Activated T-cell treated with anti-CD3 and anti-CD28 coated beads, Interleukin-2, amount 50 U/mL, for 1 hour (primary cell): ENCODE data around the gene ZNF750.
A peak's percentile ranks its signal among the peaks of the same experiment; 100 is the strongest.
"Not testable (repeated sequence)": the region's sequence is repeated elsewhere in the genome, so short reads cannot be mapped to it uniquely, and the experiment has no call there.

ENCODE experiments used
- DNase-seq: peaks from one replicate; pipeline ENCODE4 v3.0.0-alpha.2; 2020

ZNF750 gene

DNA sequence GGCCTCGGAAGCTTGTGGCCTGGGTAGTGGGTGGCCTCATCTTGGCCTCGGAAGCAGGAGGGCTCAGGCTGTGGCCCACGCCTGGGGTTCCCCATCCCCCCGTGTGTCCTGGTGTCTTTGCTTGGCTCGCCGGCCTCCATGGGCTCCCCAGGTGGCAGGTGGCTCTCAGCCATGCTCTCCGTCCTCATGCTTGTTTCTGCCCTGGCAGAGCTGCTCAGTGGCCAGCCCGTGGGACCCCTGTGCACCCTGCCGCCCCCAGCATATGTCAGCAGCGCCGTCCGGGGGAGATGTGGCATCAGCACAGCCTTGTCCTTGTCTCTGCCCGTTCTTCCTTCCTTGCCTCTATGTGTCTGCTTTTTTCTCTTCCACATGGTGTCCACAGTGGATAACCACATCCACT, 49.4 kb downstream of the ZNF750 start:
- no peak for DNase-seq

DNA sequence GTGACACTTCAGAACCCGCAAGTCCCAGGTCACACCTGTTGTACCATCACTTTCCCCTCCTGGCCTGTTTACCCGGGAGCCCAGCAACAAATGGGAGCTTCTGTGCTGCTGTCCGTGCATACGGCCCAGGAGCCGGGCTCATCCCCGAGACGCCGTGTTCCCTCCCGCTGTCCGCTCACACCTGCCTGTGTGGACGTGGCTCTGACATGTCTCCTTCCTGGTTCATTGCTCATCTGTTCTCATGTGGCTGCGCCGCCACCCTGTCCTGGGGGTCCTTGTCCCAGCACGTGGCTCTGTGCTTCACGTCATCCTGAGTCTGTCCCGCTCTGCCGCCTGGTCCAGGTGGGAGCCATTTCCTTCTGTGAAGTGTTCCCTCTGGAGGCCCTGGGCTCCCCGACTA, 50.0 kb downstream of the ZNF750 start:
- DNase-seq: no peak

DNA sequence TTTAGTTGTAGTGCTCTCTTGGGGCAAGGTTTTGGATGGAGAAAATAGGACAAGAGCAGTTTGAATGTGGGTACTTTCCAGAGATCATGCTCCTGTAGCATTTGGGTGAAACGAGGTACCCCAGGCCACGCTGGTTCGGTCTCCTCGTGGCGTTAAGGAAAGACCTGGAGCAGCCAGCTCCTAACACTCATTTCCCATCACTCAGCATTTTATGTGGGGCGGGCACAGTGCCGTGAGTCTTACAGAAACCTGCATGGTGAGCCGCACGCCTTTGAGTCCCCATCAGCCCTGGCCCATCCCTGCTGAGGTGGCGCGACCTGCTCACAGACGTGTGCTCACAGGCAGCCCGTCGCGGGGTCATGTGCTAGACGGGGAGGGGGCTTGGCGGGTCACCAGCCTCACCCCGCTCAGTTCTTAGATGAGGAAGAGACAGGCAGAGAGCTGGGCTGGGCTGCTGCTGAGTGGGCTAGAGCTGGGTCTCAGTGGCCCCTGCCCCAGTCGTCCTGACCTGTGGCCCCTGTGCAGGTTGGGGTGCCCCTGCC, 50.7 kb downstream of the ZNF750 start:
- no peak for DNase-seq

DNA sequence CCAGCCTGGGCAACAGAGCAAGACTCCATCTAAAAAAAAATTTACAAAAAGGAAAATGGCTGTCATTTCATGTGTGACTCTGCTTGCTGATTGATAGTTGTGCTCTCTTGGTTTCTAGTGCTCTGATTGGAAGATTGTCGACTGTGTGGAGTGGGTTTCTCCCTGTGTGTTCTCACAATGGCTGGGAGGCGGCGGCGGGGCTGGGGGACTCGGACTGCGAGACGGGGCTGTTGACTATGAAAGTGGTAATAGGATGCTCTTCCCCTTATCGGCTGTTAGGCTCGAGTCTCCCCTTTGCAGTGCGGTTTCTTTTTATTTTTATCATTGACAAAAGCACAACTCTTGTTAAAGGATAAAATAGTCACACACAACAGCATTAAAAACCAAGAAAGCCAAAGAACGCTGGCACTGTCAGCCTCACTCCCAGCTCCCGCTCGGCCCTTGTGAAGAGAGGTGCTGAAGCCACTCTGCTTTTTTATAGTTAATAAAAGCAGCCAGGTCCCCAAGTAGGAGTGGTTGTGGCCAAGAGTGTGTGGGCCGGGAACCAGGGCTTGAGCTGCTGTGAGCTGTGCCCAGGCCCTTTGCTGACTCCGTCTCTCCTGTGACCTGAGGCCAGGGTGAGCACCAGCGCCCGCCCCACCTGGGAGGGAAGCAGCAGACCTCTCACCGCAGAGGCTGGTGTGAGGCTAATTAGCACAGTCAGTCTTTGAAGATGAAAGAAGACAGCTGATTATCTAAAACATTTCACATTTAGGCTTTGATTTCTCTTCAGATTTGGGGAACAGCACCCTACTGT, 51.4 kb downstream of the ZNF750 start:
- no peak for DNase-seq

DNA sequence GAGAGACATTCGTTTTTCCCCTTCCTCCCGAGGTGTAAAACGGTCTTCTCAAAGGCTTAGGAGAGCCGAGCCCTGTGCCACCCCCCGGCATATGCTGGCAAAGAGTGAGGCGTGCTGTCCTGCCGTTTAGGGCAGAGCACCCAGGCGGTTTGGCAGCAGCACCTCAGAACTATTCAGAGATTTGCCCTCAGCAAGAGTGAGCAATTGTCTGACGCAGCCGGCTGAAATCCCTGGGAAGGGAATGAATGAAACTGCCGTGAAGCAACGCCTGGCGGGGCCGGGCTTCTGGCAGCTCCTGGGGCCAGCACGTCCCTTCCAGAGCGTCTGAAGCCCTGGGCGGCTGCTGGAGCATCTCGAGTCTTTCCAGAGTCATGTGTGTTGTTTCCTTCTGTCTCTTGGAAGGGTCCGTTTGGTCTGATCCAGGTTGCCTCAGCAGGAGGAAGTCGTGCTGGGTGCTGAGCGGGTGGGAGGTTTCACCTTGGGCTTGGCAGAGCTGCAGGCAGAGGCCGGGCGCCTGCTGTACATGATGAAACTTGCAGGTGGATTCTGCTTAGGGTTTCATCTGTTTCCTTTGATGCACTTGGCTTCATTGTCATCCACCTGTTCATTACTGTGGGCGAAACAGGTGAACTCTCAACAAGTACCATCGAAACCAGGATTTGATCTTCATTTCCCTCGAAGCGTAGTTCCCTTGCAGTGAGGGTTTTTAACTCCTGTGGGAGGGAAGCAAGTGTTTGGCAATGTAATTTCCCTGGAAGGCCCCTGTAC, 52.6 kb downstream of the ZNF750 start:
- no peak for DNase-seq

DNA sequence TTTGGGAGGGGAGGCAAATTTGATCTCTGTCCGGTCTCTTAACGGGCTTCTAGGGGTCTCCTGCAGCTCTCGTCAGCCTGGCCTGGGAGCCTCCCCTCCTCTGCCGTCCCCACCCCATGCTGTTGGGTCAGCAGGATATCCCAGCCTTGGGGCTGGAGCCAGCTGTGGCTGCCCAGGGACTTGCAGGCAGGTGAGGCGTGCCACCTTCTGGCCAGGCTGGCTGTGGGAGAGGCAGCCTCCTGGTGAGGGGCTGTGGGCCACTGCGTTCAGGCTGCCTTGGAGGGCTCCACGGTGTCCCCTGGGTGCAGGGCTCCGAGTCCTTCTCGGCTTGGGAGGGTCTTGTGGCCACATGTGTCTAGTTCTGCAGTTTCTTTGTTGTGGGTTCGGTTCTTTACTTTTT, 53.4 kb downstream of the ZNF750 start:
- DNase-seq: no peak

DNA sequence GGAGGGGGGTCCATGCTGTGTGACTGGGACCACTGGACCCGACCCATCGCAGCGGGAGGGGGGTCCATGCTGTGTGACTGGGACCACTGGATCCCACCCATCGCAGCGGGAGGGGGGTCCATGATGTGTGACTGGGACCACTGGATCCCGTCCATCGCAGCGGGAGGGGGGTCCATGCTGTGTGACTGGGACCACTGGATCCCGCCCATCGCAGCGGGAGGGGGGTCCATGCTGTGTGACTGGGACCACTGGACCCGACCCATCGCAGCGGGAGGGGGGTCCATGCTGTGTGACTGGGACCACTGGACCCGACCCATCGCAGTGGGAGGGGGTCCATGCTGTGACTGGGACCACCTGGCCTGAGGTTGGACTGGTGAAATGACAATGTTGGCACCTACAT, 54.2 kb downstream of the ZNF750 start:
- DNase-seq: not testable (repeated sequence)

DNA sequence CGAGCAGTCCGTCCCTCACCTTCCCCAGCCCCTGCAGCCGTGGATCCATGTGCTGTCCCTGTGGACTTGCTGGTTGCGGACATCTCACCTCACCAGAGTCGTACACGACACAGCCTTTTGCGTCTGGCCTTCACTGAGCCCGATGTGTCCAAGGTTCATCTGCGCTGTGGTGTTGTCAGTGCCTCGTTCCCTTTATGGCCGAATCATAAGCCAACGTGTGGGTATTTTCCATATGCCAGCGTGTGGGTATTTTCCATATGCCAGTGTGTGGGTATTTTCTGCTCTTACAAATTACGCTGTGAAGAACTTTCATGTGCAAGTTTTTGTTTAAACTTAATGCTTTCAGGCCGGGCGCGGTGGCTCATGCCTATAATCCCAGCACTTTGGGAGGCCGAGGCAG, 56.3 kb downstream of the ZNF750 start:
- DNase-seq: no peak

DNA sequence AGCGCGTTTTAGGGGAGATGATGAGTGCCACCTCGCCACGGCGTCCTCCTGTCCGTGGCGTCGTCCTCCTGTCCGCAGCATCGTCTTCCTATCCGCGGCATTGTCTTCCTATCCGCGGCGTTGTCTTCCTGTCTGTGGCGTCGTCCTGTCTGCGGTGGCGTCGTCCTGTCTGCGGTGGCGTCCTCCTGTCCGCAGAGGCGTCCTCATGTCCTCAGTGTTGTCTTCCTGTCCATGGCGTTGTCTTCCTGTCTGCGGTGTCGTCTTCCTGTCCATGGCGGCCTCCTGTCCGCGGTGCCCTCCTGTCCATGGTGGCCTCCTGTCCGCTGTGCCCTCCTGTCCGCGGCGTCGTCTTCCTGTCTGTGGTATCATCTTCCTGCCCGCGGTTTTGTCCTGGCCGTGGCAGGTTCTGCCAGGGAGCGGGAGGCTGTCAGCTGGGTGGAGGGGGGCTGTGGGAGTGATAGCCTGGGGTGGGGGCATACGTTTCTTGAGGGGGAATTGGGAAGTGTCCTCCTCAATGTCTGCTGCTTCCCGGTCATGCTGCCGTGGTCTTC, 57.1 kb downstream of the ZNF750 start:
- DNase-seq: no peak

DNA sequence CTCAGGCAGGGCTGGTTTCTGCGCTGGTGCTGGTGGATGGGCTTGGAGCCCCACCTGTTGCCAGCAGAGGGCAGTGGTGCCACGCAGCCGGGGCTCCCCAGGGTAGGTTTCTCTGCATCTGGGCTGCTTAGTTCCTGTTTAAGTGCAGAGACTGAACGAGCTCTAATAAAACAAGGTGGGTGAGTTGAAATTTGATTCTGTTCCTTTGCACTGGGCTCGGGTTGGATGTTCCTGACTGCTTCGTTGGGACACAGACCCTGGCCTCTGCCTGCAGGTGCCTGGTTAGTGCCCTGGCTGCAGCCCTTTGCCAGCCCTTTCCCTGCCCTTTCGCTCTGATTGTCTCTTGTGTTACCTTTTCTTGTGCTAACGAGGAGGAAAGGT, 57.9 kb downstream of the ZNF750 start:
- peak; percentile 90 for DNase-seq

DNA sequence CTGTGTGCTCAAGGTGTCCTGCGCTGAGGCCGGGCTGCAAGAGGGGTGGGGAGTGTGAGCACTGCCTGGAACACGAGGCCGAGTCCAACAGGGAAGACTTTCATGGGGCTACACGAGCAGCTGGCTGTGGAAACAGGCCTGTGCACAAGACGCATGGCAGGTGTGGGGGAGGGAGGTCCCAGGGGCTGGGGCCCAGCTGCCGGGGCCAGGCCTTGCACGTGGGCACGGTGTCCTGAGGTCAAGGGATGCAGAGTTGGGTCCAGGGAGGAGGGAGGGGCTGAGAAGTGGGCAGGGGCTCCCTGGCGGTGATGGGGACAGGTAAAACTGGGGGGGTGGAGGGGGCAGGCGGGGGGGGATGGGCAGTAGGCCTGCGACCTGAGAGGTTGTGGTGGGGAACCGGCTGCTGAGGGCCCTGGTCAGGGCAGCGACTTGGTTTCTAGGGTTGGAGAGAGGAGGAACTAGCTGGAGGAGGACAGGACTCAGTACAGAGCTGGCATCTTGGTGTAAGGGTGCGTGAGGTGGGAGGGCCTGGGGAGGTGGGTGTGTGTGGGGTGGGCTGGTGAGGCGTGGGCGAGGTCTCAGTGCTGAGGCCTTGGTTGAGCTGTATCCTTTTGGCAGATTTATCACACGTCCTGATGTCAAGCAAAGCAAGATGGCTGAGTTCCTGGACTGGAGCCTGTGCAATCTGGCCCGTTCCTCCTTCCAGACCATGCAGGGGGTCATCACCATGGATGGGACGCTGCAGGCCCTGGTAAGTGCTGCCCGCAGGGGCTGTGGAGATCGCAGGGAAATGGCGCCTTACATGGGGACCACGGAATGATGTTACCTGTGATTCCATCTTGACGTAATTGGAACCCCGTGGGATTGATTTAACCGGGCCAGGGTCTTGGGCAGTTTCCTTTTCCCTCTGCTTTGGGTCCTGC, 58.6 kb downstream of the ZNF750 start:
- no peak for DNase-seq

DNA sequence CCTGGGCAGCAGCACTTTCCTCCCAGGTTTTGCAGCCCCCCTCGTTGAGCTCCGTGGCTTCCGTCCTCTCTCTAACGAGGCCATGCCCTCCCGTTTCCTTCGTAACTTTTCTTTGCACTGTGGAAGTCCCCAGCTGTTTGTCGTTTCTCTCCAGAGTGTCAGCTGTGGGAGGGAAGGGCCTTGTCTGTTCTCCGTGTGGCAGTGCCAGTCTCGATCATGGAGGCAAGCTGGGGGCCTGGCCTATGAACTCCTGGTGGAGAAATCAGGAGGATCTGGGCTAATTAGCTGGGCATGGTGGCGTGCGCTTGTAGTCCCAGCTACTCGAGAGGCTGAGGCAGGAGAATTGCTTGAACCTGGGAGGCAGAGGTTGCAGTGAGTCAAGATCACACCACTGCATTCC, 59.6 kb downstream of the ZNF750 start:
- DNase-seq: no peak

DNA sequence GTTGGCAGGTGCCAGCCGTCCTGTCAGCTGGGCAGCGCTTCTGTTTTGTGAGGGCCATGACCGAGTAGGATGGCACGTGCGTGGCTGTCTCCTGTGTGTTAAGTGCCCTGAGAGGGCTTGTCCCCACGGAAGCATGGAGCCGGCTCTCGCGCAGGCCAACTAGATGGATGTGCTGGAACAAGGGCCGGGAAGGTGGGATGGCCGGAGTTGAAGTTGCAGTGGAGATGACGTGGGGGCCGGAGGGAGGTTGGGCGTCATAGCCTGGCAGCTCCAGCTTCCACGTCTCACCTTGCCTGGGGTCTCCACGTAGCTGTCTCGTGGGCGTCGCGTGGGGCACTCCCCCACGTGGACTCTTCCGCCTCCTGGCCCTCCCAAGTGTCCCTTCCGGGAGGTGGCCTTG, 60.3 kb downstream of the ZNF750 start:
- DNase-seq: no peak
